Lower lobe of right lung (tissue), 2 donors: Measurements from ENCODE around the gene NECTIN1. TPM values are rescaled to one million over a fixed set of nuclear protein-coding genes. Genes with fewer than 3 reads are reported as not detected.

Experiments
- ATAC-seq, 2 donors: fragments of 200-7000 bp; cut with Tn5 transposase; one replicate each; pipeline ENCODE4 v1.9.1; 2020 to 2022; ENCODE audit warnings: mild to moderate bottlenecking in 2 of 2, moderate library complexity in 2 of 2
- DNase-seq: peaks from one replicate; pipeline ENCODE4 v3.0.0-alpha.2; 2020
- H3K27ac ChIP-seq: fragments of 200-600 bp; one replicate; pipeline ENCODE4 v1.8.0; 2022
- H3K27me3 ChIP-seq: fragments of 200-600 bp; one replicate; pipeline ENCODE4 v1.8.0; 2022; ENCODE audit warnings: low read depth
- H3K36me3 ChIP-seq: fragments of 200-600 bp; one replicate; pipeline ENCODE4 v1.8.0; 2022; ENCODE audit warnings: mild to moderate bottlenecking
- H3K4me1 ChIP-seq: fragments of 200-600 bp; one replicate; pipeline ENCODE4 v1.8.0; 2022
- H3K4me3 ChIP-seq: fragments of 200-600 bp; one replicate; pipeline ENCODE4 v1.8.0; 2022; ENCODE audit warnings: mild to moderate bottlenecking
- H3K9me3 ChIP-seq: fragments of 200-600 bp; one replicate; pipeline ENCODE4 v1.8.0; 2022
- intact Hi-C: fragments of 100-400 bp; cut with DNase I; formaldehyde crosslinking; loops from one replicate; pipeline ENCODE4 v1.11.0; 2022
- total RNA-seq: library from RNA; stranded (reverse); fragmentation: NEBNext Ultra II Directional; extraction: Animal tissue kit (Norgen Biotek cat#: 25700); gene quantifications from one replicate; pipeline ENCODE4 v1.2.1, GENCODE V29; 2021
- TF ChIP-seq, protein P1 (sequence below): fragments of 200-600 bp; IDR thresholded peaks from one replicate; pipeline ENCODE4 v1.8.0; 2022; ENCODE audit warnings: antibody characterized with exemption, mild to moderate bottlenecking
- donor health status: DM: no; HTN: yes; CAD: no; lungs with severe emphysema.

Gene NECTIN1
- total RNA-seq, 1 donor from 2014 or later = 9.1 TPM

DNA sequence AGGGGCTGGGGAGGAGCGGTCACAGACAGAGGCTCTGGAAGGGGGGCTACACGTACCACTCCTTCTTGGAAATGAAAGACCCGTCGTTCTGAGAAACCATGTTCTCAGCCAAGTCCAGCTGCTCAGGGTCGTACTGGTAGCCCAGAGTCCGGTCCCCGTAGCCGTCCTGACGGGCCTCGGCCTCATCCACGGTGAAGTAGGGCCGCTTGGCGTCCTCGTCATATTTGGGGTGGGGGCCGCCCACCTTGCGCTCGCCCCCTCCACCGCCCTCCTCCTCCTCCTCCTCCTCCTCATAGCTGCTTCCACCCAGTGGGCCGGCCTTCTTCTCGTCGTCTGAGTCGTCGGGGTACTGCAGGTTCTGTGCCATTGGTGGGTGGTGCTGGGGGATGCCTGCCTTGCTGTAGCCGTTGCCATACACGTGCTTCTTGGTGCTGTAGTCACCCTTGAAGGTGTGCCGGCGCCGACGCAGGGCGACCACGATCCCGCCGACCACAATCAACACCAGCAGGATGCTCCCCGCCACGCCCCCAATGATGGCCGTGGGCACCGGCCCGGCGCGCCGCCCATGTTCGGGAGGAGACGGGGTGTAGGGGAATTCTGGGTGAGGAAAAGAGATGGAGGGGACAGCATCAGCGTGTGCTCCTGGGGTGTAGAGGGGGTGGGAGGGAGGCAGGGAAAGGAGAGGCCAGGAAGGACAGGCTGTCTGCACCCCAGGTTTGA, 64.1 kb downstream of the NECTIN1 start:
- TF ChIP-seq, protein P1, sequence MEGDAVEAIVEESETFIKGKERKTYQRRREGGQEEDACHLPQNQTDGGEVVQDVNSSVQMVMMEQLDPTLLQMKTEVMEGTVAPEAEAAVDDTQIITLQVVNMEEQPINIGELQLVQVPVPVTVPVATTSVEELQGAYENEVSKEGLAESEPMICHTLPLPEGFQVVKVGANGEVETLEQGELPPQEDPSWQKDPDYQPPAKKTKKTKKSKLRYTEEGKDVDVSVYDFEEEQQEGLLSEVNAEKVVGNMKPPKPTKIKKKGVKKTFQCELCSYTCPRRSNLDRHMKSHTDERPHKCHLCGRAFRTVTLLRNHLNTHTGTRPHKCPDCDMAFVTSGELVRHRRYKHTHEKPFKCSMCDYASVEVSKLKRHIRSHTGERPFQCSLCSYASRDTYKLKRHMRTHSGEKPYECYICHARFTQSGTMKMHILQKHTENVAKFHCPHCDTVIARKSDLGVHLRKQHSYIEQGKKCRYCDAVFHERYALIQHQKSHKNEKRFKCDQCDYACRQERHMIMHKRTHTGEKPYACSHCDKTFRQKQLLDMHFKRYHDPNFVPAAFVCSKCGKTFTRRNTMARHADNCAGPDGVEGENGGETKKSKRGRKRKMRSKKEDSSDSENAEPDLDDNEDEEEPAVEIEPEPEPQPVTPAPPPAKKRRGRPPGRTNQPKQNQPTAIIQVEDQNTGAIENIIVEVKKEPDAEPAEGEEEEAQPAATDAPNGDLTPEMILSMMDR = no peak
- no peaks in the 10 kb centered on the region for H3K36me3 ChIP-seq
- H3K4me1 ChIP-seq = no peaks in the 10 kb centered on the region
- intact Hi-C loops = no loop called here
- DNase-seq (no peak), ATAC-seq (no peak)
- no peaks in the 10 kb centered on the region for H3K27me3 ChIP-seq
- H3K27ac ChIP-seq = no peak overlapping the region
- H3K4me3 ChIP-seq = no peak overlapping the region
- no peaks in the 10 kb centered on the region for H3K9me3 ChIP-seq

DNA sequence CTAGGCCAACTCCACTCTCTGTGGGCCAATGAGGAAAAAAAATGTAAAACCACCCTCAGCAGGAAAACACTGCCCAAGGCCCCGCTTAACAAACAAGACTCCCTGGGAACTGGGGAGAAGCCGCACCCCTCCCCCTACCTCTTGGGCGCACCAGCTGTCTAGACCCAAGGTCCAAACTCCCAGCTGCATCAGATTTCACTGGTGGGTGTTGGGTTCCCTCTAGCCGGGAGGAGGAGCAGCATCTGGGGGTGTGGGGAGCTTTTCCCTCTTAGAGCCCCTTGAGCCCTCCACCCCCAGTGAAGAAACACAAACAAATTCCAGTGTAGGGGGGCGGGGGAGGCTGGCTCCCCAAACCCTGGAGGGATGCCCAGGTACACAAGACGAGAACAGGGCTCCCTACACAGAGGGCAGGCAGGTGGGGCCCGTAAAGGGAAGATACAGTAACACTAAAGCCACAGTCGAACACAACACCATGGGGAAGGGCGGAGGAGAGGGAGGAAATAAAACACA, 64.9 kb downstream of the NECTIN1 start:
- ATAC-seq (no peak), DNase-seq (no peak)
- TF ChIP-seq, protein P1 = no peak
- Histone ChIP-seq H3K9me3 (no peaks in the 10 kb centered on the region), H3K4me3 (no peak overlapping the region), H3K36me3 (no peaks in the 10 kb centered on the region), H3K27ac (no peak overlapping the region), H3K4me1 (no peaks in the 10 kb centered on the region), H3K27me3 (no peaks in the 10 kb centered on the region)
- intact Hi-C loops = no loop called here

DNA sequence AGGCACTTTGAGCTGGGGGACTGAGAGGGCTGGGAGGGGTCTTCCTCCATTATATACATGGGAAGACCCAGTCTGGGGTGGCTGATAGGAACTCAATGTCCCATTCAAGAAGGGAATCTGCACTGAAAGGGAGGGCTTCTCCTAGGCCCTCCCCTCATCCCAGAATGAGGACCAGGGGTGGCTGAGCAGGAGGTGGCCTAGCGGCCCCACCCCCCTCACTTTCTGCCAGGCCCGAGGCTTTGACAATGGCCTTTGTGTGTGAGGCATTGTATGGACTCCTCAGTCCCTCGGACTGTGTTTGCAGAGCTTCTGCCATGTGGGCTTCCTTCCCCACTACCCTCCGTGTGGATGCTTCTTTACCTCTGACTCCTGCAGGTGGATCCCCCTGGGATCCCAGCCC, 65.7 kb downstream of the NECTIN1 start:
- ATAC-seq = no peak
- intact Hi-C loops = no loop called here

DNA sequence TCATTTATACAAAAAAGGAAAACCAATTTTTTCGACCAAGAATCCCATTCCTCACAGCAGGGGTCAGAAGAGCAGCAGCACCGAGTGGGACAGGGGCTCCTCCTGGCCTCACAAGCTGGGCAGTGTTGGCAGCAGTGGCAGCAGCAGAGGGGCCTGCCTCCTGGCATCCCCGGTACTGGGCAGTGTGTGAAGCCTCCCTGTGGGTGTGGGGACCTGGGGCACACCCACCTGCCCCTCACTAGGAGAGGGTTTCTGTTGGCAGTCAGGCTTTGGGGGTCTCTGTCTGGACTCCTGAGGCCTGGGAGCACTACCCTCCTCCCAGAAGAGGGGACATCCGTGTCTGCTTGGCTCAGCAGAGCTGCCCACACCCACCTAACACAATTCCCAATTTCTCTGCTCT, 67.8 kb downstream of the NECTIN1 start:
- no peaks in the 10 kb centered on the region for H3K36me3 ChIP-seq
- no peaks in the 10 kb centered on the region for H3K4me1 ChIP-seq
- no peak overlapping the region for H3K27ac ChIP-seq
- H3K4me3 ChIP-seq = no peak overlapping the region
- no peaks in the 10 kb centered on the region for H3K27me3 ChIP-seq
- intact Hi-C loops = no loop called here
- no peaks in the 10 kb centered on the region for H3K9me3 ChIP-seq
- DNase-seq (no peak), ATAC-seq (no peak)
- TF ChIP-seq, protein P1 = no peak

More for the DNA sequence above, 65.7 kb downstream of the NECTIN1 start:
- DNase-seq = no peak
- H3K36me3 ChIP-seq = no peaks in the 10 kb centered on the region
- no peaks in the 10 kb centered on the region for H3K9me3 ChIP-seq
- no peak overlapping the region for H3K27ac ChIP-seq
- no peaks in the 10 kb centered on the region for H3K4me1 ChIP-seq
- no peaks in the 10 kb centered on the region for H3K27me3 ChIP-seq
- TF ChIP-seq, protein P1 = no peak
- H3K4me3 ChIP-seq = no peak overlapping the region

DNA sequence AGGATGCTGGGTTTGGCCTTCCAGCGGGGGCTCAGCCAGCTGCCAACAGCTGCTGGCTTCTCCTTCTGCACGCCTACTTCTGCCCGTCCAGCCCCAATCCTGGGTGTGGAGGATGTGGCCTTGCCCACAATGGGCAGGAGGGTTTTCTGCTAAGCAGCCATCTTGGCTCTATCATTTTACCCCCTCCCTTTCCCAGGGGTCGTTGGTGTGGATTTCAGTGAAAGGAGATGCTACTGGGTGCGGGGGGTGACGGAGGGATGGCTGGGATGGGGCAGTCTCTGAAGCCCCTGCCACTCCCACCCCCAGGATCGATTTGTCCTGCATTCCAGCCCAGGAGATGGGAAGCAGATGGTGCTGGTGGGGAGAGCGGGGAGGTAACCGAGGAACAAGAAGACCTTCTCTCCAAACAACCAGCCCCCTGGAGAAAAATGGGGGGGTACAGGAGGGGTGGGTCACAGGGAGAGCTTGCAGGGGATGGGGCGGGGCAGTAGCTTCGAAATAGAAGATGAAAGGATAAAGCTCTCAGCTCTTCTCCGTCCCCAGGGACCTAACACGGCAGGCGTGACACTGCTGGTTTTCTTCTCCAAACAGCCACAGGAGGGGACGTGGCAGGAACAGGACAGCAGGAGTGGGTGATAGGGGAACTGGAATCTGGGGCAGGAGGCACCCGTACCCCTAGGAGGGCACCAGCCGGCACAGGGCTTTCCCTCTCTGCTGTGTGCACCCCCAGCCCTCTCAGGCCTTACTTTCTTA, 68.9 kb downstream of the NECTIN1 start:
- no peak overlapping the region for H3K4me3 ChIP-seq
- ATAC-seq (no peak), DNase-seq (no peak)
- H3K36me3 ChIP-seq = no peaks in the 10 kb centered on the region
- no peaks in the 10 kb centered on the region for H3K4me1 ChIP-seq
- H3K27me3 ChIP-seq = no peaks in the 10 kb centered on the region
- intact Hi-C loops = no loop called here
- H3K9me3 ChIP-seq = no peaks in the 10 kb centered on the region
- no peak overlapping the region for H3K27ac ChIP-seq
- TF ChIP-seq, protein P1 = no peak
